WERI-Rb-1 (cell line): ENCODE results near the gene LATS1.
"Not testable (repeated sequence)": the region's sequence is repeated elsewhere in the genome, so short reads cannot be mapped to it uniquely, and the experiment has no call there.

ENCODE experiments used
- DNase-seq: peaks from one replicate; pipeline ENCODE4 v3.0.0-alpha.2; 2020
- H3K27ac ChIP-seq: fragments of 250-450 bp; sonication (Bioruptor Pico); 2 replicates; pipeline ENCODE4 v1.5.1; 2020; ENCODE audit warnings: mild to moderate bottlenecking, moderate library complexity
- H3K27me3 ChIP-seq: fragments of 250-450 bp; sonication (Bioruptor Pico); 2 replicates; pipeline ENCODE4 v1.5.1; 2021; ENCODE audit warnings: mild to moderate bottlenecking, low read depth, moderate library complexity; ENCODE audit not compliant: insufficient read depth, severe bottlenecking
- H3K36me3 ChIP-seq: fragments of 250-450 bp; sonication (Bioruptor Pico); 2 replicates; pipeline ENCODE4 v1.5.1; 2020; ENCODE audit warnings: mild to moderate bottlenecking, moderate library complexity
- H3K4me3 ChIP-seq: 2 replicates; pipeline ENCODE4 v1.5.1; 2011; ENCODE audit warnings: low read depth, mild to moderate bottlenecking, control low read depth, low read length
- H3K9me3 ChIP-seq: fragments of 250-450 bp; sonication (Bioruptor Pico); 2 replicates; pipeline ENCODE4 v1.5.1; 2021; ENCODE audit warnings: mild to moderate bottlenecking, moderate library complexity; ENCODE audit not compliant: severe bottlenecking
- TF ChIP-seq, protein P1 (sequence below): IDR thresholded peaks from 2 replicates; pipeline ENCODE4 v1.5.1; 2011; ENCODE audit warnings: low read depth, mild to moderate bottlenecking, control low read depth, inconsistent platforms, low read length

LATS1 gene

GRCh38 chr6:149755300-149756260 is 37.7 kb upstream of the LATS1 start:
- H3K4me3 ChIP-seq, result no peak overlapping the region
- H3K36me3 ChIP-seq, result peaks cover 15% of the 10 kb centered on the region
- no peak overlapping the region for H3K27ac ChIP-seq
- TF ChIP-seq, protein P1, sequence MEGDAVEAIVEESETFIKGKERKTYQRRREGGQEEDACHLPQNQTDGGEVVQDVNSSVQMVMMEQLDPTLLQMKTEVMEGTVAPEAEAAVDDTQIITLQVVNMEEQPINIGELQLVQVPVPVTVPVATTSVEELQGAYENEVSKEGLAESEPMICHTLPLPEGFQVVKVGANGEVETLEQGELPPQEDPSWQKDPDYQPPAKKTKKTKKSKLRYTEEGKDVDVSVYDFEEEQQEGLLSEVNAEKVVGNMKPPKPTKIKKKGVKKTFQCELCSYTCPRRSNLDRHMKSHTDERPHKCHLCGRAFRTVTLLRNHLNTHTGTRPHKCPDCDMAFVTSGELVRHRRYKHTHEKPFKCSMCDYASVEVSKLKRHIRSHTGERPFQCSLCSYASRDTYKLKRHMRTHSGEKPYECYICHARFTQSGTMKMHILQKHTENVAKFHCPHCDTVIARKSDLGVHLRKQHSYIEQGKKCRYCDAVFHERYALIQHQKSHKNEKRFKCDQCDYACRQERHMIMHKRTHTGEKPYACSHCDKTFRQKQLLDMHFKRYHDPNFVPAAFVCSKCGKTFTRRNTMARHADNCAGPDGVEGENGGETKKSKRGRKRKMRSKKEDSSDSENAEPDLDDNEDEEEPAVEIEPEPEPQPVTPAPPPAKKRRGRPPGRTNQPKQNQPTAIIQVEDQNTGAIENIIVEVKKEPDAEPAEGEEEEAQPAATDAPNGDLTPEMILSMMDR, result no peak
- no peak for DNase-seq
- H3K27me3 ChIP-seq, result no peaks in the 10 kb centered on the region
- H3K9me3 ChIP-seq, result no peaks in the 10 kb centered on the region

GRCh38 chr6:149754548-149754947 is 36.6 kb upstream of the LATS1 start:
- H3K4me3 ChIP-seq, result no peak overlapping the region
- no peak for DNase-seq
- H3K27me3 ChIP-seq, result no peaks in the 10 kb centered on the region
- TF ChIP-seq, protein P1, result no peak
- H3K36me3 ChIP-seq, result peaks cover 8% of the 10 kb centered on the region
- no peaks in the 10 kb centered on the region for H3K9me3 ChIP-seq
- no peak overlapping the region for H3K27ac ChIP-seq

- not testable (repeated sequence) for H3K27me3 ChIP-seq, H3K9me3 ChIP-seq, H3K4me3 ChIP-seq, DNase-seq, H3K36me3 ChIP-seq, H3K27ac ChIP-seq
These were observed 35.4 kb upstream of the LATS1 start for GRCh38 chr6:149753374-149753637.

DNA sequence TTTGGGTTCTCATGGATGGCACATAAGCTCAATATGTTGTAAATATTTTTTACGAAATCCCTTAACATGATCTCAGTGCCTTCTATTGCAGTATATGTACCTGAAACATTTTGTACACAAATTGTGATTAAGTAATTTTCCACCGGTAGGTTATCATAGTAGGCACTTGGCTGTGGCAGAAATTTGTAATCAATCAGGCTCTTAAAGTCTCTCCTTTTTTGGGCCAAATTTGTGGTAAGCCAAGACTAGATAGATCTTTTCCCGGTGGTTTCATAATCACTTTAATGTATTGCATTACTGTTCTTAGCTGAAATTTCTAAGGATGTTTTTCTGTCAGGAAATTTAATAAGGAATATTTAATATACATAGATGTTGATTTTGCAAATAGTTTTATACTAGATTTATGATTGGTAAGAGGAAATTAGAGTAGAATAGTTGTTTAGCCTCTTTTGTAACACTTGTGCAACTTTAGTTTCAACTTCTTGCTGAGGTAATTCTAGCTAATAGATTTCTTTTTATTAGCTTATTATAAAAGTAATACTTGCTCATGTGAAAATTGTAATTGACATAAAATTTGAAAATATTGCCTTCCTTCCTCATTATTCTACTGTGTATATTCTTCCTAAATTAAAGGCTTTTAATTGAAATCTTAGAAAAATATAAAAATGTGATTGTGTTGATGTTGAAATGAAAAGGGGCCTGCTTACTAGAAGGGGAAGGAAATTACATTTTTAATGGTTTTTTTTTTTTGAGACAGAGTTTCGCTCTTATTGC is 34.9 kb upstream of the LATS1 start:
- Histone ChIP-seq H3K9me3 (no peaks in the 10 kb centered on the region), H3K4me3 (no peak overlapping the region), H3K27ac (no peak overlapping the region), H3K27me3 (no peaks in the 10 kb centered on the region), H3K36me3 (0 out of 2 replicates have a peak, but pooled peaks cover 3% of the 10 kb centered on the region)
- TF ChIP-seq, protein P1, result no peak
- no peak for DNase-seq

DNA sequence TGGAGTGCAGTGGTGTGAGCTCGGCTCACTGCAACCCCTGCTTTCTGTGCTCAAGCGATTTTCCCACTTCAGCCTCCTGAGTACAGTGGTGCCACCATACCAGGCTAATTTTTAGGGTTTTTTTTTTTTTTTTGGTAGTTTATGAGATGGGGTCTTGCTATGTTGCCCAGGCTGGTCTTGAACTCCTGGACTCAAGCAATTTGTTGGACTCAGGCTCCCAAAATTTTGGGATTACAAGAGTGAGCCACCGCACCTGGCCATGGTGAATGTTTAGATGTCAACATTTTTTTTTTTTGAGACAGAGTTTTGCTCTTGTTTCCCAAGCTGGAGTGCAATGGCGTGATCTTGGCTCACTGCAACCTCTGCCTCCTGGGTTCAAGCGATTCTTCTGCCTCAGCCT is 34.0 kb upstream of the LATS1 start:
- not testable (repeated sequence) for H3K36me3 ChIP-seq, H3K9me3 ChIP-seq, DNase-seq, H3K27ac ChIP-seq, H3K27me3 ChIP-seq, H3K4me3 ChIP-seq

- no peak overlapping the region for H3K27ac ChIP-seq
- TF ChIP-seq, protein P1, result no peak
- peaks cover 3% of the 10 kb centered on the region; the same call in 1 of the 2 replicates for H3K36me3 ChIP-seq
- DNase-seq, result no peak
- H3K9me3 ChIP-seq, result no peaks in the 10 kb centered on the region
- H3K4me3 ChIP-seq, result no peak overlapping the region
- no peaks in the 10 kb centered on the region for H3K27me3 ChIP-seq
These were observed 33.3 kb upstream of the LATS1 start for GRCh38 chr6:149751239-149751638.
